DND-41 (cell line): ENCODE data around the gene PARS2.

Source experiments
- ATAC-seq: fragments of 200-7000 bp; cut with Tn5 transposase; 3 replicates; pipeline ENCODE4 v1.9.1; 2021; ENCODE audit warnings: low read depth; ENCODE audit not compliant: insufficient read depth
- DNase-seq: peaks from one replicate; pipeline ENCODE4 v3.0.0-alpha.2; 2020
- H2AFZ ChIP-seq: 2 replicates; pipeline ENCODE4 v1.6.0; 2012; ENCODE audit warnings: low read depth, low read length
- H3K27ac ChIP-seq: 2 replicates; pipeline ENCODE4 v1.5.1; 2012; ENCODE audit warnings: low read length, inconsistent platforms
- H3K27me3 ChIP-seq: fragments of 200-600 bp; sonication (generic); 2 replicates; pipeline ENCODE4 v1.6.0; 2012; ENCODE audit warnings: low read length, mild to moderate bottlenecking, inconsistent platforms; ENCODE audit not compliant: insufficient read depth, poor library complexity
- H3K36me3 ChIP-seq: 2 replicates; pipeline ENCODE4 v1.5.1; 2012; ENCODE audit warnings: low read length, inconsistent platforms; ENCODE audit not compliant: insufficient read depth
- H3K4me1 ChIP-seq: 2 replicates; pipeline ENCODE4 v1.5.1; 2012; ENCODE audit warnings: mild to moderate bottlenecking, low read length; ENCODE audit not compliant: insufficient read depth
- H3K4me2 ChIP-seq: 2 replicates; pipeline ENCODE4 v1.6.0; 2012; ENCODE audit warnings: mild to moderate bottlenecking, moderate library complexity, low read length, inconsistent platforms; ENCODE audit not compliant: insufficient read depth
- H3K4me3 ChIP-seq, 2 experiments: fragments of 200-600 bp in 1 of 2; shearing (Covaris generic) in 1 of 2; 2 replicates each; pipeline ENCODE4 v1.5.1; 2012 to 2016; ENCODE audit warnings: inconsistent platforms in 2 of 2, low read length in 2 of 2, mild to moderate bottlenecking in 2 of 2, low read depth in 1 of 2, moderate library complexity in 1 of 2
- H3K79me2 ChIP-seq: 2 replicates; pipeline ENCODE4 v1.6.0; 2012; ENCODE audit warnings: low read length, inconsistent platforms; ENCODE audit not compliant: insufficient read depth
- H3K9ac ChIP-seq: 2 replicates; pipeline ENCODE4 v1.6.0; 2012; ENCODE audit warnings: low read depth, mild to moderate bottlenecking, inconsistent platforms, low read length, moderate library complexity
- H3K9me3 ChIP-seq: 2 replicates; pipeline ENCODE4 v1.5.1; 2012; ENCODE audit warnings: low read length, moderate library complexity, mild to moderate bottlenecking, inconsistent platforms; ENCODE audit not compliant: insufficient read depth, severe bottlenecking
- H4K20me1 ChIP-seq: 2 replicates; pipeline ENCODE4 v1.6.0; 2012; ENCODE audit warnings: low read length; ENCODE audit not compliant: insufficient read depth
- EZH2 ChIP-seq: IDR thresholded peaks from 3 replicates; pipeline ENCODE4 v1.6.1; 2012; ENCODE audit warnings: borderline replicate concordance, low read depth, mild to moderate bottlenecking, moderate library complexity, low read length, inconsistent platforms; ENCODE audit not compliant: severe bottlenecking
- TF ChIP-seq, protein P1 (sequence below): IDR thresholded peaks from 2 replicates; pipeline ENCODE4 v1.5.1; 2012; ENCODE audit warnings: borderline replicate concordance, low read length, moderate library complexity, mild to moderate bottlenecking; ENCODE audit not compliant: poor library complexity, severe bottlenecking; ENCODE audit errors: extremely low read depth

Gene PARS2

DNA sequence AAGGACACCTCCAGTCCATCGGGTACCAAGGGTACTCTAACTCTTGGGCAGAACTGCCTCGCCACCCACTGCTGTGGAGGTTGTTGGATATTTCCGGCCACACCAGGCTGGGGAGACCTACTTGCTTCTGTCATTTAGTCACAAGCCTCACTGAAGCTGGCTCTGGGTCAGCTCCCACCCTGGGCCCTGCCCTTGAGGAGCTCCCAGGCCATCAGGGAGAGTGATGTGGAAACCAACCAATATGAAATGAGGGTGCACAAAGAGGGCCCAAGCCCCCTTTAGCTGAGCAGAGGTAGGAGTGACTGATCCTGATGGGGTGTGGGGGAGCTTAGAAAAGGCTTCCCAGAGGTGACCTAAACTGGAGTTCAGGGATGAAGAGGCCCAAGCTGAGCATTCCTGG is 19.6 kb downstream of the PARS2 start:
- no peak overlapping the region for H3K4me3 ChIP-seq
- ATAC-seq, result no peak
- no peak overlapping the region for H3K9ac ChIP-seq
- H3K79me2 ChIP-seq, result no peaks in the 10 kb centered on the region
- H3K27me3 ChIP-seq, result no peaks in the 10 kb centered on the region
- no peak overlapping the region for H2AFZ ChIP-seq
- peaks cover 42% of the 10 kb centered on the region for H3K36me3 ChIP-seq
- no peak for TF ChIP-seq EZH2
- TF ChIP-seq, protein P1, sequence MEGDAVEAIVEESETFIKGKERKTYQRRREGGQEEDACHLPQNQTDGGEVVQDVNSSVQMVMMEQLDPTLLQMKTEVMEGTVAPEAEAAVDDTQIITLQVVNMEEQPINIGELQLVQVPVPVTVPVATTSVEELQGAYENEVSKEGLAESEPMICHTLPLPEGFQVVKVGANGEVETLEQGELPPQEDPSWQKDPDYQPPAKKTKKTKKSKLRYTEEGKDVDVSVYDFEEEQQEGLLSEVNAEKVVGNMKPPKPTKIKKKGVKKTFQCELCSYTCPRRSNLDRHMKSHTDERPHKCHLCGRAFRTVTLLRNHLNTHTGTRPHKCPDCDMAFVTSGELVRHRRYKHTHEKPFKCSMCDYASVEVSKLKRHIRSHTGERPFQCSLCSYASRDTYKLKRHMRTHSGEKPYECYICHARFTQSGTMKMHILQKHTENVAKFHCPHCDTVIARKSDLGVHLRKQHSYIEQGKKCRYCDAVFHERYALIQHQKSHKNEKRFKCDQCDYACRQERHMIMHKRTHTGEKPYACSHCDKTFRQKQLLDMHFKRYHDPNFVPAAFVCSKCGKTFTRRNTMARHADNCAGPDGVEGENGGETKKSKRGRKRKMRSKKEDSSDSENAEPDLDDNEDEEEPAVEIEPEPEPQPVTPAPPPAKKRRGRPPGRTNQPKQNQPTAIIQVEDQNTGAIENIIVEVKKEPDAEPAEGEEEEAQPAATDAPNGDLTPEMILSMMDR, result no peak
- no peak overlapping the region for H3K27ac ChIP-seq
- H4K20me1 ChIP-seq, result peaks cover 5% of the 10 kb centered on the region; the same call in 1 of the 2 replicates
- no peak overlapping the region for H3K4me2 ChIP-seq
- no peak for DNase-seq
- no peaks in the 10 kb centered on the region for H3K4me1 ChIP-seq
- H3K9me3 ChIP-seq, result no peaks in the 10 kb centered on the region

DNA sequence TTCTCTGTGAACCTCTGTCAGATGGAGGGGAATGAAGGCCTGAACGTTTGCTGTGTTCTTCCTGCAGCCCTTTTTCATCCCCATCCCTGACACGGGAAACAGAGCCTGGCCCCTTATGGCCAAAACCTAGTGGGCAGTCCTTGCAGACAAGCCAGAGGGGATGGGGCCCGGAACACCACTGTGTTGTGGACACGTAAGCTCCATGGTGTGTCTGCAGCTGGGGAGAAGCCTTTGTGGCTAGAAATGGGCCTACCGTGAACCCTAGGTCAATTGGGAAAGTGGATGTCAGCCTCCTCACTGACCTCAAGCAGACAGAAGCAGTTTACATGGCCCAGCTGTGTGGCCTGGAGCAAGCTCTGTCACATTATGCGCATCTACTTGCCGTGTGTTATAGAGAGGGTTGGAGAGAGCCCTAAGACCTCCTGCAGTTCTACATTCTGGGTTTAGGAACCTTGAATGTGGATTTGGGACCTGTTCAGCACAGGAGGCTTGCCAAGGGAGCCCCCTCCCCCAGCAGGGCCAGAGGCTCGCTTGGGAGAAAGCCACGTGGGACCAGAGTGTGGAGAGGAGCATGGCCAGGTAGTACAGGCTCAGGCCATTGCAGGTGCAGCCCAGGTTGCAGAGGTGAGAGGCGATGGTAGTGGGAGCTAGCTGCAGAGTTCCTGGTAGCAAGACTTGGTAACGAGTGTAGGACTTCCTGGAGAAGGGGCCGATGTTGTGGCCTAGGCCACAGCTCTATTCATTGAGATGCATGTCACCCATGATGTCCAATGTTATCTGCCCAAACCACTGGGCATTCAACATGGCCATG is 20.7 kb downstream of the PARS2 start:
- DNase-seq, result no peak
- Histone ChIP-seq H3K4me2 (no peak overlapping the region), H3K27ac (no peak overlapping the region), H3K4me3 (no peak overlapping the region), H3K4me1 (no peaks in the 10 kb centered on the region), H3K9me3 (no peaks in the 10 kb centered on the region), H3K36me3 (peaks cover 48% of the 10 kb centered on the region), H2AFZ (no peak overlapping the region), H3K9ac (no peak overlapping the region), H4K20me1 (peaks cover 5% of the 10 kb centered on the region; the same call in 1 of the 2 replicates), H3K27me3 (no peaks in the 10 kb centered on the region), H3K79me2 (no peaks in the 10 kb centered on the region)
- ATAC-seq, result no peak
- TF ChIP-seq, protein P1, result no peak
- TF ChIP-seq EZH2, result no peak

DNA sequence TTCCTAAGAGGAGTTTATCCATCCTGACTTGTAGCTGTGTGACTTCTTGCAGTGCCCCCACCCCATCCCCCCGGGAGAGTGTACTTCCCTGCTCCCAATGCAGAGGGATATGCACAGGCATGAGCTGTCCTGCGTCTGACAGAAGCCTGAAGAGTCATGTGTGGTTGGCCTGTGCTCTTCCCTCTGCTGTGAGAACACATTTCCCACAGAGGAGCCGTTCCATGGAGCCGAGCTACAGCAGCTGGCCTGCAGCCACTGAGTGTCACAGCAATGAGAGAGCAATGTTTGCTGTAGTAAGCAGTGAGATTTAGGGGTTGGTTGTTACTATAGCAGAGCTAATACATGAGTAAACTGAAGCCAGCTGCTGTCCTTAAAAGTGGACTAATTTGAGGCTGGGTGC is 22.0 kb downstream of the PARS2 start:
- Histone ChIP-seq H3K9me3 (no peaks in the 10 kb centered on the region), H3K36me3 (peaks cover 59% of the 10 kb centered on the region), H4K20me1 (peaks cover 5% of the 10 kb centered on the region; the same call in 1 of the 2 replicates), H3K9ac (no peak overlapping the region), H3K4me1 (no peaks in the 10 kb centered on the region), H3K27me3 (no peaks in the 10 kb centered on the region), H3K27ac (no peak overlapping the region), H2AFZ (no peak overlapping the region), H3K79me2 (no peaks in the 10 kb centered on the region), H3K4me3 (no peak overlapping the region), H3K4me2 (no peak overlapping the region)
- no peak for TF ChIP-seq EZH2
- TF ChIP-seq, protein P1, result no peak
- DNase-seq, result no peak
- no peak for ATAC-seq
